ENCODE data around the gene PSMA2. TPM values are rescaled to one million over a fixed set of nuclear protein-coding genes. Genes with fewer than 3 reads are reported as not detected.
A peak's percentile ranks its signal among the peaks of the same experiment; 100 is the strongest.

Gene PSMA2
- total RNA-seq, 6 experiments from 2014 or later = 40.9 to 79.5 (median 67.5) TPM

DNA sequence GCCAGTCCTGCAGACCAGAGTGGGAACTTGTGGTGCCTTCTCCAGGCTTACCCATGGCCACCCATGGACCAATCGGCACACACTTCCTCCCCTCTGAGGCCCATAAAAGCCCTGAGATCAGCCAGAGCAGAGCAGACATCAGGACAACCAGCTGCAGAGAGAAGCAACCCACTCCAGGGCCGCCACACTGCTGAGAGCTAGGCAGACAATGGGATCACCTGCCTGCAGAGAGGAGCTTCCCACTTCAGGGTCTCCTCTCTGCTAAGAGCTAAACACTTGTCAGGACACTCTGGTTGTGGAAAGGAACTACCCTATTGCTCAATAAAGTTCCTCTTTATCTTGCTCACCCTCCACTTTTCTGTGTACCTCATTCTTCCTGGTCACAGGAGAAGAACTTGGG, 54.1 kb downstream of the PSMA2 start:
- peak in 3 of 4 donors; percentile 17 to 46 (median 44) for ATAC-seq
- WGBS (ENCODE audit: insufficient coverage, low coverage, low lambda C conversion rate, missing lambda C conversion rate) = no CpG with 5 or more reads among the region's 2 CpGs
- intact Hi-C loops (cut with DNase I) = no loop called here
- Histone ChIP-seq H3K36me3 (no peaks in the 10 kb centered on the region), H3K9me3 (no peaks in the 10 kb centered on the region), H3K27ac (no peak overlapping the region), H3K27me3 (no peaks in the 10 kb centered on the region), H3K4me3 (no peak overlapping the region), H3K4me1 (no peaks in the 10 kb centered on the region)
- DNase-seq = no peak
- TF ChIP-seq, protein P1, sequence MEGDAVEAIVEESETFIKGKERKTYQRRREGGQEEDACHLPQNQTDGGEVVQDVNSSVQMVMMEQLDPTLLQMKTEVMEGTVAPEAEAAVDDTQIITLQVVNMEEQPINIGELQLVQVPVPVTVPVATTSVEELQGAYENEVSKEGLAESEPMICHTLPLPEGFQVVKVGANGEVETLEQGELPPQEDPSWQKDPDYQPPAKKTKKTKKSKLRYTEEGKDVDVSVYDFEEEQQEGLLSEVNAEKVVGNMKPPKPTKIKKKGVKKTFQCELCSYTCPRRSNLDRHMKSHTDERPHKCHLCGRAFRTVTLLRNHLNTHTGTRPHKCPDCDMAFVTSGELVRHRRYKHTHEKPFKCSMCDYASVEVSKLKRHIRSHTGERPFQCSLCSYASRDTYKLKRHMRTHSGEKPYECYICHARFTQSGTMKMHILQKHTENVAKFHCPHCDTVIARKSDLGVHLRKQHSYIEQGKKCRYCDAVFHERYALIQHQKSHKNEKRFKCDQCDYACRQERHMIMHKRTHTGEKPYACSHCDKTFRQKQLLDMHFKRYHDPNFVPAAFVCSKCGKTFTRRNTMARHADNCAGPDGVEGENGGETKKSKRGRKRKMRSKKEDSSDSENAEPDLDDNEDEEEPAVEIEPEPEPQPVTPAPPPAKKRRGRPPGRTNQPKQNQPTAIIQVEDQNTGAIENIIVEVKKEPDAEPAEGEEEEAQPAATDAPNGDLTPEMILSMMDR (IDR thresholded peaks at IDR 0.05) = no peak
- no peak for TF ChIP-seq POLR2A (IDR thresholded peaks at IDR 0.05)

DNA sequence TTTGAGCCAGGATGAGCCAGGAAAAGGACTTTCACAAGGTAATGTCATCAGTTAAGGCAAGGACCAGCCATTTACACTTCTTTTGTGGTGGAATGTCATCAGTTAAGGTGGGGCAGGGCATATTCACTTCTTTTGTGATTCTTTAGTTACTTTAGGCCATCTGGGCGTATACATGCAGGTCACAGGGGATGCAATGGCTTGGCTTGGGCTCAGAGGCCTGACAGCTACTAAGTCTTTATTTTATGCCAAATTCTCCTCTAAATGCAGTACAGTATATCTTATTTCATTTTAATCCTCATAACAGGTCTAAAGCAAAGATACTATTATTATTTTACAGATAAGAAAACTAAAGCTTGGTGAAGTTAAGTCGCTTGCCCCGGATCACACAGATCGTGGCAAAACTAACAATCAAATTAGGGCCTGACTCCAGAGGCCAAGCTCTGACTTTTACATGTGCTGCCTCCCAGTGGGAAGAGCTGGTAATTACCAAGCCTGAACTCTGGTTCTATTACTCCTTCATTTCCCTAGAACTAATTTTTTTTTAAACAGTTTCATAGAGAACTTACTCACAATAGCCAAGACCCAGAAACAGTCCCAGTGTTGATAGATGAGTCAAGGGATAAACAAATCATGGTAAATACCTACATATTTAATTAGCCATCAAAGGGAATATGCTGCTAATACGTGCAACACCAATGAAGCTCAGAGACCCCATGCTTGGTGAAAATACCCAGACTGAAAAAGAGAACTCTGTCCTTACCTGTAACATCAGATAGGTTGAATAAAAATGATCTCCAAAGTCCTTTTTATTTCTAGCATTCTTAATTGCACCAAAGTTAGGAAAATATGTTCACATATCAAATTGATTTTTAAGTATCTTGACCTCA, 55.5 kb downstream of the PSMA2 start:
- H3K27ac ChIP-seq = no peak overlapping the region
- intact Hi-C loops (cut with DNase I) = no loop called here
- no peak overlapping the region for H3K4me3 ChIP-seq
- WGBS (ENCODE audit: insufficient coverage, low coverage, low lambda C conversion rate, missing lambda C conversion rate) = 35% methylated on average over 5 of the region's 5 CpGs
- H3K27me3 ChIP-seq = no peaks in the 10 kb centered on the region
- TF ChIP-seq, protein P1 (IDR thresholded peaks at IDR 0.05) = peak; percentile 73 to 81 (median 77)
- no peak for TF ChIP-seq POLR2A (IDR thresholded peaks at IDR 0.05)
- ATAC-seq (peak; percentile 95 to 98 (median 96)), DNase-seq (peak in 1 of 3 donors; percentile 67)
- no peaks in the 10 kb centered on the region for H3K9me3 ChIP-seq
- H3K4me1 ChIP-seq = no peaks in the 10 kb centered on the region
- H3K36me3 ChIP-seq = no peaks in the 10 kb centered on the region

DNA sequence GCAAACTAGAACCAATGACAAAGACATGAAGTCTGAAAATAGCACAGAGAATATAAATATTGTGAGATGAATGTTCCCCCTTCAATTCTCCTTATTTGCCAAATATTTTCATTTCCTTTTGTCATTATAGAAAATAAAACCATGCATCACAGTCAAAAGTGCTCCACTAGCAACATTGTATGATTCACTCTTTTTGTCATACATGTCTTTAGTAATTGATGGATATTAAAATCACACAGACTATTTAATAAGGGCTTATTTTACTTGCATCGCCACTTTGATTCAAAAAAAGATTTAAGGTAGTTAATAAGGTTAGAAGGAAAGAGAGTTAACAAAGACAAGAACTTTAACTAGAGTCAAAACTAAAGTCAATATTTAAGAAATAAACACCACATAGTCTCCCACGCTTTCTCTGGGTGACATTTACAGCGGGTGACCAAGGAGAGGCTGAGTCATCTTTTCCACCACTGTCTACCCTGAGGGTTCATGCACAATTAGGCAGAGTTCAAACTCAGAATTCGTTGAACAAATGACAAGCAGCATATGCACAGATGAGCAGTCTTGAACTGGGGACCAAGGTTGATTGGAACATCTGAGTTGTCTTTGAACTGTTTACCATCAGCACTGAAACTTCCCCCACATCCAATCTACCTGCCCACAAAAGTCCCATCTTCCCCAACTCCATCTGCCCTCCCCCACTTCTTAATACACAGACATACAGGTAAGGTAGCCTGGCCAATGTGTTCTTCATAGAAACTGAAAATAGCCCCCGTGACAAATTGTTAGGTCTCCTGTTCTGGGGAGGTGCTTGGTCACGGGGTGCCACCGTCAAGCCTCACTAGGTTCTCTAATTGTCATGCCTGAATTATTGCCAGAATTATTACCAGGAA, 62.6 kb downstream of the PSMA2 start:
- H3K36me3 ChIP-seq = no peaks in the 10 kb centered on the region
- ATAC-seq (peak in 1 of 4 donors; percentile 83), DNase-seq (no peak)
- H3K4me3 ChIP-seq = no peak overlapping the region
- intact Hi-C loops (cut with DNase I) = no loop called here
- 65% methylated on average over 7 of the region's 7 CpGs for WGBS (ENCODE audit: insufficient coverage, low coverage, low lambda C conversion rate, missing lambda C conversion rate)
- no peaks in the 10 kb centered on the region for H3K4me1 ChIP-seq
- TF ChIP-seq POLR2A (IDR thresholded peaks at IDR 0.05) = no peak
- TF ChIP-seq, protein P1 (IDR thresholded peaks at IDR 0.05) = no peak
- no peak overlapping the region for H3K27ac ChIP-seq
- H3K27me3 ChIP-seq = no peaks in the 10 kb centered on the region
- no peaks in the 10 kb centered on the region for H3K9me3 ChIP-seq

DNA sequence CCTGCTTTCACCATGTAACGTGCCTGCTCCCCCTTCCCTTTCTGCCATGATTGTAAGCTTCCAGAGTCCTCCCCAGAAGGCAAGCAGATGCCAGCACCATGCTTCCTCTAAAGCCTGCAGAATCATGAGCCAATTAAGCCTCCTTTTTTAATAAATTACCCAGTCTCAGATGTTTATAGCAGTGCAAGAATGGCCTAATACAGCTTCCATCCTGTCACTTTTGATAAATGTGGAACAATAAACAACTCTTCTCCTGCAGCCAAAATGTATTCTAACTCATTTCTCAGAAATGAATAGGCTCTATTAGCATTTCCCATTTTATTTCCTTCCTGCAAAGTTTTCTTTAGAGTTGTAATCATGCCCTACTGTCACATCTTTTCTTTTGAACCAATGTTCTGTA, 63.5 kb downstream of the PSMA2 start:
- 60% methylated on average over 1 of the region's 1 CpG for WGBS (ENCODE audit: insufficient coverage, low coverage, low lambda C conversion rate, missing lambda C conversion rate)
- Histone ChIP-seq H3K36me3 (no peaks in the 10 kb centered on the region), H3K9me3 (no peaks in the 10 kb centered on the region), H3K27me3 (no peaks in the 10 kb centered on the region), H3K4me3 (no peak overlapping the region), H3K4me1 (no peaks in the 10 kb centered on the region), H3K27ac (no peak overlapping the region)
- ATAC-seq = no peak
- no peak for DNase-seq
- TF ChIP-seq, protein P1 (IDR thresholded peaks at IDR 0.05) = no peak
- TF ChIP-seq POLR2A (IDR thresholded peaks at IDR 0.05) = no peak
- intact Hi-C loops (cut with DNase I) = no loop called here

Other genes starting within 250 kb of the PSMA2 start
- 1 to 10 TPM; 2.4 to 6.7 (median 3.7) TPM for gene C7orf25, start 20.1 kb downstream of the PSMA2 start, total RNA-seq
- 10 to 100 TPM; 29.9 to 52.2 (median 43.9) TPM for gene MRPL32, start 202 bp upstream of the PSMA2 start, total RNA-seq
- under 1 TPM in 5 of 6 experiments, not detected in 1; 0.02 to 0.87 (median 0.09) TPM for gene HECW1, start 180.5 kb upstream of the PSMA2 start, total RNA-seq

Data from right lobe of liver (tissue), 6 donors.